GM19397 (cell line): ENCODE data around the gene ADGRB3.

Source experiments
- ATAC-seq: cut with Tn5 transposase; IDR thresholded peaks from one replicate; pipeline ENCODE4 v1.9.1; 2021; ENCODE audit warnings: mild to moderate bottlenecking, moderate library complexity; ENCODE audit not compliant: unreplicated experiment

The ADGRB3 gene

DNA sequence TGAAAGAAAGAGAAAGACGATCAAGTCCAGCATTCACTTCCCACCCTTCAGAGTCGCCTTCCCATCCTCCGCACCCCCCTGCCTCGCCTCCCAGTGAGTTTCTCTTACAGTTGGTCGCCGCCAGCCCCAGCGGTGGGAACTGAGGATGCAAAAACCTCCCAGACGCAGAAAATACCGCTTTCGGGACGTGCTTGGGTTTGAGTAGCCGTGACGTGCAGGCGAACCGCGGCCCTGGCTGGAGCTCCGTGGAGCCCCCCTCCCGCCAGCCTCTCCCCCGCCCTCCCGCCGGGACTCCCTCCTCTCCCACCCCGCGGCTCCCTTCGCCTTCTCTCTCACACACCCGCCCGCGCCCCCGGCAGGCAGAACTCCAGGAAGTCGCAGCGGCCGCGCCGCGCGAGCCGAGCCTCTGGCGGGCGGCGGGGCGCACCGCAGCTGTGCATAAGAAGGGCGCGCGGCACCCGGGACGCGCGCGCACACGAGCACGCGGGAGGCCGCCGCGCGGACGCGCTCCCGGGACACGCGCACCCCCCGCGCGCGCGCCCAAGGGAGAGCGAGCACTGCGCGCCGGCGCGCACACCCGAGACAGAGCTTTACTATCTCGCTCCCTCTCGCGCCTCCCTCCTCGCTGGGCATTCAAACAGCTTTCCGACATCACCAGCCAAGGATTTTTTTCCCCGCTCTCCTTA, at the start of gene ADGRB3:
Gene ADGRB3, plus strand, starts transcription at position 557 of the 686 bp plus-strand sequence. CDS start 3,394 bp downstream, outside the sequence.
- ATAC-seq = peak; percentile 94

DNA sequence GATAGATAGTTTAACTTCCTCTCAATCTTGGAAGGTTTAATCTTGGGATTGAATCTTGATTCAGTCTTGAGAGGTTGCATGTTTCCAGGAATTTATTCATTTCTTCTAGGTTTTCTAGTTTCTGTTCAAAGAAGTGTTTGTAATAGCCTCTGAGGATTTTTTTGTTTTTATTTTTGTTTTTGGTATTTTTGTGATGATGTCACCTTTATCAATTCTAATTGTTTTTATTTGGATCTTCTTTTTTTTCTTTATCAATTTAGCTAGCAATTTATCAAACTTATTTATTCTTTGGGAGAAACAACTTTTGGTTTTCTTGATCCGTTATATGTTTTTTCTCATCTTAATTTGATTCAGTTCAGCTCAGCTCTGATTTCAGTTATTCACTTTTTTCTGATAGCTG, 41.5 kb upstream of the ADGRB3 start:
- no peak for ATAC-seq

DNA sequence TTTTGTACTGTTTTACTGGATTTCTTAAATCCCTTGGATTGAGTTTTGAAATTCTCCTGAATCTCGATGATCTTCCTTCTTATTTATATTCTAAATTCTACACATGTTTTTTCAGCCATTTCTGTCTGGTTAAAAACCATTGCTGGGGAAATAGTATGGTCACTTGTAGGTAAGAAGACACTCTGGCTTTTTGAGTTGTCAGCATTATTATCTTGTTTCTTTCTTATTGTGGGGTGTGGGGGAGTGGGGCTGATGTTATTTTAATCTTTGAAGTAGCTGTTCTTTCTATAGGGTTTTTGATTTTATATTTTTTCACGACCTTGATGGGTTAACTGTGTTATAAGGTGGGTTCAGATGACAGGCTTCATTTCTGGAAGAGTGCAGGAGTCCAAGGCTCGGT, 37.4 kb upstream of the ADGRB3 start:
- no peak for ATAC-seq

DNA sequence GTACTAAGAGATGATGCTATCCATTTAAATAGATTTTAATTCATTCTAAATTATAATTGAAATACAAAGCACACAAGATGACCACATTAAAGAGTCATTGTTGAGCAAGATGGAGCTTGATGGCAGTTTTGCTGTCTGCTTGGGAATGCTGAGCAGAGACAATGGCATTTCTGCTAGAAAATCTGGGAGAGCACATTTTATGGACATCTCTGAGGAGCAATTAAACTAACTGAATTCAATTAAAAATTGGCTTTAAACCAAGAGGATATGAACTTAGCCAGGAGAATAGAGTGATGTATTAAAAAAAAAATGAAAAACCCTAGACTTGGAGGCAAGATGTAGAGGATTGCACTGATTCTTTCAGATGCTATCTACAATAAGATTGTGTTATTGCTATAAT, 19.1 kb upstream of the ADGRB3 start:
- ATAC-seq = no peak

DNA sequence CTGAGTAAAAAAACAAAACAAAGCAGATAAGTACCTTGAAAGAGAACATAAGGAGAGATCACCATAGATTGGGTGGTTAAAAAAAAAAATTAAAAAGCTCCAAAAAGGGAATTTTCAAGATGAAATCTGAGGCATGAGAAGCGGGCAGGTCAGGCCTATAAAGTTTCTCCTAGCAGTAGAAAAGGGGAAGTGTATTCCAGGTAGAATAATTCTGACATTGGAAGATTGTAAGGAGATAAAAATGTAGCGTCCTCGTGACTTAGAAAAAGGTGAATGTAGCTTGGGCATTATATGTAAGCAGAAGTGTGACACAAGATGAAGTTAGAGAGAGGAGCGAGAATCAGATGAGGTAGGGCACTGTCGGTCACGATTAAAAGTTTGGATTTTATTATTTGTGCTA, 9.1 kb upstream of the ADGRB3 start:
- ATAC-seq = no peak

DNA sequence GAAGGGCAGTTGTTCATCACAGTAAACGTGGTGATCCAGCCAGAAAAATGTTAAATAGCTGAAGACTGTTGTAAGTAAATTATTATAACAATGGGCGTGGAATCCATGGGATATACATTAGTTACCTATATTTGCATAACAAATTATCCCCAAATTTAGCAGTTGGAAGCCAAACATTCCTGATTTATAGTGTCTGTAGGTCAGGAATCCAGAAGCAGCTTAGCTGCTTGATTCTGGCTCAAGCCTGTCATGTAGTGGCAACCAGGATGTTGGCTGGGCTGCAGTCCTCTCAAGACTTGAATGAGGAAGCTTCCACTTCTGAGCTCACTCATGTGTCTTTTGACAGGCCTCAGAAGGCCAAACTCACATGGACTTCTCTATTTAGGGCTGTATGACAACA, 6.9 kb upstream of the ADGRB3 start:
- no peak for ATAC-seq

DNA sequence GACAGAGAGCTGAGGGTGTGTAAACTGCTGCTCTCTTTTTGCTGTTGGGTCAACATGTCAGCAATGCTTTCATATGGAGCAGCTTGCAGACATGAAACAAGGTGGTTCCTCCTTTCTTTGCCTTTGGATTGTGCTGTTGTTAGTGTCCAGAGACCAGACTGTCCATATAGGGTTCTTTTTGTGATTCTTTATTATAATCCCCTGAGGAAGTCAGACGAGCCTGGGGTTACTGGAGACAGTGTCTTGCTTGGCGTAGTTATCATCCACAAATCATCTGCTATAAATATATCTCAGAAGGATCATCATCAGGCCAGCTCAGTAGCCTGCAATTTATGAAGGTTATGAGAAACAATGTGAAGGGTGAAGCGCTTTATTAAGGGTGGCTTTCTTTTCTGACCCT, 2.3 kb upstream of the ADGRB3 start:
- no peak for ATAC-seq

DNA sequence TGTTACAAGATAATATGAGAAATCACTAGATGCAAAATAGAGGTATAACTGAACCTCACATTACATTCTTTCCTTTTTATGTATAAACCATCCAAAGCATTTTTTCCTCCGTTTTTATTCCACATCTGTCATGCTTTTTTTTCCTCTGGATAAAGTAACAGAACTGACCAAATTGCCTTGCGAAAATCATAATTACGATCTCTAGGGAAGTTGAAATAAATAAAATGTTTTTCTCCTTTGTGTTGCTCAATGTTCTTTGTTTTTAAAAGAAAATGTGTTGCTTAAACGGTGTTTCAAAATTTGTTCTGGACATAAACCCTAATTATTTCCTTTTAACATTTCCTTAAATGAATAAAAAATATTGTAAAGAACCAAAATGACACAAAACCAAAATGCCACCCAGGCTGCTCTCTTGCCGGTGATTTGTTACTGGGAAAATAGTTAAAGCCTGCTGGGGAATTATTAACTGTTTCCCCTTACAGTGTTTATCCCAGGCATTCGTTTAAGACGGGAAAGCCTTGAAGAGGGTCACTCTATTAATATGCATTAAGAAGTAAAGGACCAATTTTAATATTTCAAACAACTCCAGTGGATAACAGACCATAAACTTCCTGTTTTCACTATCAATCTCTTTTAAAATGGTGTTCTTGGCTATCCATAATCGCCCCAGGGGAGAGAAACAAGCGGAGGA, 1.7 kb upstream of the ADGRB3 start:
- ATAC-seq = no peak

DNA sequence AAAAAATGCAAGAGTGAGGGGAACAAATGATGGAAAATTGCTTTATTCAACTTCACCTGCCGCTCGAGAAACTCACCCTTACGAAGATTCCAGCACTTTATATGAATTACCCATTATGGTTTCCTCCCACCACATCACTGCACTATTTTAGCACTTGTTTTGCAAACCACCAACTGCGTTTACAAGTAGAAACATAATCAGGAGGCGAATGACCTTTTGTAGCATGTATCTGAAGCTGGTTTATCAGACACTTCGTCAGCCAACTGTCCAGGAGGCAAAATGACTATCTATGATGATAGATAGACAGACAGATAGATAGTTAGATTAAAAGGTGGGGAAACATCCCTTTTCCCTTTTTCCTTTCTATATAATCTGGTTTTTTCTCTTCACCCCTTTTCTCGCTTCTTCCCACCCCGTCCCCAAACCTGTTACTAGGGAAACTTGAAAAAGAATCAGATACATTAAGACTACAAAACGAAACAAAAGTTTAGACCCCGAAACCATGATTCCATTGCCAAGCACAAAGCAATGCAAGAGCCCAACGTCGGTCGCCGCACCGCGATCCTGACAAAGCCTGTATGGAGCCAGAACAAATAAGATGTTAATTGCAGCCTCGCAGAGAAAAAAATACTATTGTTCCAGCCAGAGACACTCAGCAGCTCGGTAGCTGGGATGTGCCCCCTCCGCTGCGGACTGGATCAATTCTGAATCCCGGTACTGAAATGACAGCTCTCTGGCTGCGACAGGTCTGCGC, 933 bp upstream of the ADGRB3 start:
- ATAC-seq = no peak

DNA sequence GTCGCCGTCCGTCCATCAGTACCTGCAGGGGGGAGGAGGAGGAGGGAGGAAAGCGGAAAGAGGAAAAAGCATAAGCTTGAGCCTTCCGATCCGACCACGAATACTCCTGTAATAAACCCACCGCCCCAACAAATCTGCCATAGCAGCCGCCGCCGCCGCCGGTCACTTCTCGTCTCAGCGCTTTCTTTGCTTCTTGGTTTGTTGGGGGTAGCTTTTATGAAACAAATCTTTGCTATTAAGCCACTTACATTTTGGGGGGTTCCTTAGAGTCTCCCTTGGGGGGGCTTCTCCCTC, 277 bp downstream of the ADGRB3 start:
- peak; percentile 2 for ATAC-seq

DNA sequence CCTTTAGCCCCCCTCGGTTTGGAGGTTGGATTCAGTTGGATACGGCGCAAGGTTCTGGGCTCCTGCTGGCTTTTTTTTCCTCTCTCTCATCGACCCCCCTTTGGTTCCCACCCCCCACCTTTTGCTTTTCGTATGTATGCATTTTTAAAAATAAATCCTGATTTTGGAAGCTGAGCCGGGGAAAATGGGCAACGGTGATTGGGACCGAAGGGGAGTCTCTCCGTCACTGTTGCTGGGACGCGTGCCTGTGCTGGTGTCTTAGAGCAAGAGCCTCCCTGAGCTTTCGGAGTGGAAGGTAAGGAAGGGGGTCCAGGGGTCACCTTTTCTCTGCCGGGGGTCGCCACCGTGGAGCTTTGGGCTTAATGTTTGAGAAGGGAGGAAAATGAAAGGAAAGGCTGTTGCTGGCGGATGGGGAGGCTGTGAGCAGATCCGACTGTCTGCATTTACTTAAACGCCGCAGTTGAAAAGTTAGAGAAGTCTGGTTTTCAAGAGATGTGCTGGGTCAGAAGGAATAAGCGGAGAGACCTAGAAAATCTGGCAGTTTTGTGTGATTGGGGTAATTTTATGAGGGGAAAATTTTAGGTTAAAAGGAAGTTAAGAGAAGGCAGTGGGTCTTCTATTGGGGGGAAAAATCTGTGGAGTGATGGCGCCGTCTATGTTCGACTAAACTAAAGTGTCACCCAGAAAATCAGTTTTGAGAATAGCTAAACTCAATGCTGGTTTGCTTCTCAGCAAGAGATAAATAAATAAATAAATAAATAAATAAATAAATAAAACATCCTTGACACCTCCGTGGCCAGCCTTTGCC, 828 bp downstream of the ADGRB3 start:
- no peak for ATAC-seq

DNA sequence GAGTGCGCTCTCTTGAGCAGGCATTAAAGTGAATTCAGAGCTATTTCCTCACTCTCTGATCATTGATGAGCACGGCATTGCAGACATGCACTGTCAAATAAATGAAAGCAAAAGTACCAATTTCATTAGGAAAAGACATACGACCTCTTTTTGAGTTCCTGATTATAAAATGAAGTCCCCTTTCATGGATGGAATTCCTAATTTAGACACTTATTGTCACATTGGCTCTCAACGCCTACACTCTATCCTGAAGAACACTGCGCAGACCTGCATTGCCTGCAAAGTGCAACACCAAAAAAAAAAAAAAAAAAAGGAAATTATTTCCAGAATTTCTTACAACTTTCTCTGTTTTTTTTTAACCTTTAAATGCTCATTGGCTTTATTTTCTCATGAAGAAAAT, 1.6 kb downstream of the ADGRB3 start:
- ATAC-seq = no peak

DNA sequence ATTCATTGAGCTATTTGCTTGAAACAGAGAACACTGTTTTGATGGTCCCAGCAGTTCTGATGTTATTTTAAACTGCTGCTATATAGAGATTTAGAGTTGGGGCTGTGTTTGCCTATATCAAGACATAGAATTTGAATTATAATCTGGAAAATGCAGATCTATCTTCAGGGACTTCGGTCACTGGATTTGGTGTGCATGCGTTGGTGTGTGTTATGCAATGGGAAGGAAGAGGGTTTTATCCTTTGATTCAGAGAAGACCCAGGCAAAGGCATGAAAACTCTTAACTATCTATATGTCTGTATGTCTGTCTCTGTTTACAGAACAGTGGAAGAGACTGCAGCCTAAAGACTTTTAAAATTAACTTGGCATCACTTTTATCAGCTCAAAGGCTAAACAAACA, 2.0 kb downstream of the ADGRB3 start:
- no peak for ATAC-seq

DNA sequence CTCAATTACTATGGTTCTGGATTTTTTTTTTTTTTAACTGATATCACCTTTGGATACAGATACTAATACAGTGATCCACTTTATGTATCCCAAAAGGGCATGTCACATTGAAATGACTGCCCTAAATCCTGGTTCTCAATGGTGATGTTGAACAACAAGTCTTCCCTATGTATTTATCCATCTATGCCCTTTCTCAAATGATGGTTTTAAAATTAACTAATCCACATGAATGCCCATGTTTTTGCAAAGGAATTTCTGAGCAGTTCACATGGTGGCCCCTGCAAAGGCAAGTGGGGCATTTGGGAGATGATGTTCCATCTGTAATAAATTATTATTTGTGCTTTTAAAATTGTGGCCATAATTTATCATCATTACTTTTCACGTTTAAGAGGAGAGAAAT, 2.7 kb downstream of the ADGRB3 start:
- ATAC-seq = no peak

DNA sequence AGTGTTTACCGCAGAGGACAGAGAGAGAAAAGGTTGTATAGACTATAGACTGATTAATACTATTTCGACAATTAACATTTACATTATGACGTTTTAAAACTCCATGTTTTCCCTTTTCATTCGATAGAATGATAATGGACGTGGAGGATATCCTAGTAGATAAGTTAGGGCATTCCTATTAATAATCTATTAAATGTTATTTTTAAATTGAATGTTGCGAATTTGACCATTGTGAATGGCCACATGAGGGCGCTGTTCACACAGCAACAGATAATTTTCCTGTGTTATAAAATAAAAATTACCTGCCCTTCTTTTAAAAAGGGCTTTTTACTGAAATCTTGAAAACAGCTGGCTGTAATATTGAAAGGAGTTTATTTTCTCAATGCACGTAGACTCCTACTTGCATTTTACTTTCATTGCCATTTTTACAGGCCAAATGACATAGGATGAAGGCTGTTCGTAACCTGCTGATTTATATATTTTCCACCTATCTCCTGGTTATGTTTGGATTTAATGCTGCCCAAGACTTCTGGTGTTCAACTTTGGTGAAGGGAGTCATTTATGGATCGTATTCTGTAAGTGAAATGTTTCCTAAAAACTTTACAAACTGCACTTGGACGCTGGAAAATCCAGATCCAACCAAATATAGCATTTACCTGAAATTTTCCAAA, 3.3 kb downstream of the ADGRB3 start:
- no peak for ATAC-seq

DNA sequence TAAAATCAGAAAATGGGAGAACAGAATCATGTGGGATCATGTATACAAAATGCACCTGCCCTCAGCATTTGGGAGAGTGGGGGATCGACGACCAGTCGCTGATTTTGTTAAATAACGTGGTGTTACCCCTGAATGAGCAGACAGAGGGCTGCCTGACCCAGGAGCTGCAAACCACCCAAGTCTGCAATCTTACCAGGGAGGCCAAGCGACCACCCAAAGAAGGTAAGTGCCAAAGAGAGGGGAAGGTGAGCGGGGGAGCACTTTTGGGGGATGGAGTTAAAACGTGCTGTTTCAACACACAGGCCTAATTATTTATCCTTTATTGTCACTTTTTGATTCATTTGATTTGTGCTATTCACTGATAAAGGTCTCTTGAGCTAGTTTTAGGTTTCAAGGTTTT, 4.1 kb downstream of the ADGRB3 start:
- no peak for ATAC-seq

DNA sequence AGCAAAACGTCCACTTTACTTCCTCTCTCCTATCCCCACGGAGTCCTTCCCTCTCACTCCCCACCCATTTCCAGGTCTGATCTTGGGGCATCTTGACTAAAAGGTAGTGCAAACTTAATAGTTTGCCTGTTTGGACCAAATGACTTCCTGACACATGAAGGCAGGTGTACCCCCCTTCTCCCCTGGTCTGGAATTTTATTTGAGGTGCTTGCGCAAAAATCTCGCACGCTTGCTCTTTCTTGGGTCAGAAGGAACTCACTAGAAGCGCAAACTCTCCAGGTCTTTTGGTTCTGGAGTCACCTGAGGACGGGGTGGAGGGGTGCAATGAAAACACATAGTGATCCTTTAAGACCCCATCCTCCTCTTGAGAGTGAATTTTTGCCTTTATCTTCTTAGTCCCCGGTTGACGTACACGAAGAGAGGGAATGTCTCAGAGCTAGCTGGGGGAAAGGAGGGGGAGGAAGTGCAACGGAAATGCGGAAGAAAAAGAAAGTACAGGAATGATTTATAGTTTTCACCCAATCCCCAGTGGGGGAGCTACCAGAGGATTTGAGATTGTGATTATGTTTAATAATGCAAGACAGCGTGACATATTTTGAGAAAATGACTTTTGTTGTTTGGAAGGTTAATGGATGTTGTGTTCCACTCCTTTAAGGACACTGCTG, 4.9 kb downstream of the ADGRB3 start:
- no peak for ATAC-seq

DNA sequence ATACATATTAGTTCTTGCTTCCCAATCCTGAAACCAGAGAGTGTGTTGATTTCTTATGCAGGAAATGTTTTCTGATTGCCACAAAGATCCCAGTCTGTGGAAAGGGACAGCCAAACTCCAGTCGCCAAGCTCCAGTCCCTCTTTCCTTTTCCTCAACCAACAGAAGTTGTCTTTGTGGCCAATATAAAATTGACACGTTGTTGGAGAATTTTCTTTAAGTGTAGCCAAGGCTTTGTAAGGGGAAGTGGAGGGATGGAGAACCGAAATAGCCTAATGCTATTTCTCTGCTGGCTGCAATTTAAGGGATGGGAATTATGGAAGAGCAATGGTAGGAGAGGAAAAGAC, 5.4 kb downstream of the ADGRB3 start:
- ATAC-seq = no peak

DNA sequence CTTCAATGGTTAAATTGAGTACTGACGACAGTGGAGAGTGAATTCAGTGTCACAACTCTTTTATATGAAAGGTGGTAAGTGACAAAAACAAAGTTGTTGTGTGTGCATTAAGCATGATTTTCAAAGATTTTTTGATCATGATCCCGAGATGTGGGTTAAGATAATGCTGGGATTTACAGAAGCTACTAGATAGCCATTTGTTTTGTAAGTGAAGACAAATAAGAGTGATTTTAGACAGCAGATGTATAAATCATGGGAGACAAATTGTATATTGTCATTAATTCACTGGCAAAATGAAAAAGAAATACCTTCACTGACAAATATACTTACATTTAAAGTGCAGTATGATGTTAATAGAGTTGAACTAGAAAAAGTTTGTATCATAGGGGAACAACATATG, 6.1 kb downstream of the ADGRB3 start:
- ATAC-seq = no peak

DNA sequence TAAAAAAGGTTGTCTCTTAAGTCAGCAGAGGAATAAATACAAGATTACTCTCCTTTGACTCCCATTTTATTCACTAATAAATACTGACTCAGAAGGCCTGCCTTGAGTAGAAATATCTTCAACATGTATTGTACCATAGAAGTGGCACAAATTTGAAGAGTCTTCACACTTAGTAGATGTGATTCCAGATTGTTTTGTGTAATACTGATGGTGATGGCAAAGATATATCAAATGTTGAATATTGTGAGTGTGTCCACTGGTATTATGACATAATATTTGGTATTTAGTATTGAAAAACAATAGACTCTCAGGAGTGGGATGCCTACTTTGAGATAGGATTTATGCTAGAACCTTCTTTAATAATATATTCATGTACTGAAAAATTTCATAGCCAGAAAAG, 7.0 kb downstream of the ADGRB3 start:
- no peak for ATAC-seq

DNA sequence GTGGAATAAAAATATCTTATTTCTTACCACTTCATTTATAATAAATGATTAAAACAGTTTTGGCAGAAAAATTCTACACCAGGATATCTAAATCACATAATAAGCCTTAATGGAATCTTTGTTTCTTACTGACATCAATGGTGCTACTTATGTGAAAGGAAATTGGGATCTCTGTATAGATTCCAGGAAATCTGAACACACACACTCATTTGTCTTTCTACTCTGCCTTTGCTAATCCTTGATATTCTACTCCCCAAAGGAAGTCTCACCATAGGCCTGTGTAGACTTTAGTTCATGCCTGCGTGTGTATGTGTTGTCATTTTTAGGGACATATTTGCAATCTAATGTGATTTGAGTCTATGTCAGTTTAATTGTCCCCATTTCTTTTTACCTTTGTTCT, 7.9 kb downstream of the ADGRB3 start:
- no peak for ATAC-seq
